GM21576 (cell line): Measurements from ENCODE around the gene RHOU.

Experiments used
- ATAC-seq: cut with Tn5 transposase; IDR thresholded peaks from one replicate; pipeline ENCODE4 v1.9.1; 2021; ENCODE audit warnings: mild to moderate bottlenecking, moderate library complexity; ENCODE audit not compliant: unreplicated experiment

Gene RHOU

DNA sequence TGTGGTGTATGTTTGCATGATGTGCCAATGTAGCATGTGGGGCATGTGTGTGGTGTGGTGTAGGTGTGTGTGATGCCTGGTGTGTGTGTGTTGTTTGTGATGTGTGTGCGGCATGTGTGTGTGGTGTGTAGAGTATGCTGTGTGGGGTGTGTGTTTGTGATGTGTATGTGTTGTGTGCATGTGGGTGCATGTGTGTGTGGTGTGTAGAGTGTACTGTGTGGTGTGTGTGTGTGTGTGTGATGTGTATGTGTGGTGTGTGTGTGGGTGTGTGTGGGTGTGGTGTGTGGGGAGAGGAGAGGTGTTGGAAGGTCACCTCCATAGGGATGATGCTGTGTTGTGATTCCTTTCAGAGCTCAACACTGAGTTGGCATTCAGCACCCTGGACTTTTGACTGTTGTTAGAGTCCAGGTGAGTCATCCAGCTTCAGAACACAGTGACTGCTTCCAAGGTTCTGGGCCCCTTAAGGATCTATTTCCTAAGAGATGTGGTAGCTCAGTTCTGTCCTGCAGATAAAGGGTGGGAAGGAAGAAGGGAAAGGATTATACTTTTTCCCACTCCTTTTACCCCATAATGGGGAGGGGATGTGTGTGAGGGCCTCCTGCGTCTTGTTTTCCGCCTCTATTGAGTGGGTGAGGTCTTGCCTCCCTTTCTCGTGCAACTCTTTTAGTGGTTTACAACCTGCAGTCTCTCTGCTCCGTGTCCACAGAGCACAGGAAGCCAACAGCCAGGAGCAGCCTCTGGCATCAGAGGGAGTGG, 47.6 kb downstream of the RHOU start:
- ATAC-seq = no peak

DNA sequence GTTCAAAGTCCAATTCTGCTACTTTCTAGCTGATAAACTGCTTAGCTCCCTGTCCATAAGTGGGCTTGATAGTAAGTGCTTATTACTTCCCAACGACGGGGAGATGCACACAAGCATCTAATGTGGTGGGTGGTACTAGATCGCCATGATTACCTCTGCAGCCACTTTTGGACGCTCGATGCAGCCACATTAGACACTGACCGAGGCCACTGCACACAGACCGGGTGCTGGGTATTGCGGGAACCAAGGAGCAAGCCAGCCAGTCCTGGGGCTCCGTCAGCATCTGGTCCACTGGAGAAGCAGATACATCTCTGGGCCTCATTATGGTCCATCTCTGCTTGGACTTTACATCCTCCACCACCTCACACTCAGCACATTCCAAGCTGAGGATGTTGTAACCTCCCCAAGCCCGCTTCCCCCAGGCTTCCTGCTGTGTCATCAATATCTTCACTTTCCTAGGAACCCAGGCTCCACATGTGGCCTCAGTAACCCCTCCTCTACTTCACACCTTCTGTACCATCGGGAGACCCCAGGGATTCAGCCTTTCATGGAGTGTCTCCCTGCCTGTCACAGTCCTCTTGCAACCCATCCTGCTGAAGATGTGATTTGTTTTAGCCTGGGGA, 48.2 kb downstream of the RHOU start:
- ATAC-seq = no peak

DNA sequence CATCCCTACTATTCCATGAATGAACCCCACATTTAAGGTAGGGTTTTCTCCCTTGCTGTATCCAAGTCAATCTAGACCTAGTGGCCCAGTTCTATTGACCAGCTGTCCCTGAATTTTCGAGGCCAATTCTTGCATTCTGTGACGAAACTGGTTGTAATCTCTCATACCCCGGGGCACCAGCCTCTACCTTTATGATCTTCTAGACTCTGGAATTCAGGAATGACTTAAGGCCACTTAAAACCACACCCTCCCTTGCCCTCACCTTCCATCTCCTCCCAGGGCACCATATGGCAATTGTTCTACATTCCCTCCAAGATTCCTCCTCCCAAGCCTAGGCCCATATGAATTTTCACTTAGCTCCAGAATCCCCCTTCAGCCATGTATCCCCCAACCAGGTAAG, 48.9 kb downstream of the RHOU start:
- ATAC-seq = no peak

- no peak for ATAC-seq
Measured at GRCh38 chr1:228785366-228786330, 50.4 kb downstream of the RHOU start.

DNA sequence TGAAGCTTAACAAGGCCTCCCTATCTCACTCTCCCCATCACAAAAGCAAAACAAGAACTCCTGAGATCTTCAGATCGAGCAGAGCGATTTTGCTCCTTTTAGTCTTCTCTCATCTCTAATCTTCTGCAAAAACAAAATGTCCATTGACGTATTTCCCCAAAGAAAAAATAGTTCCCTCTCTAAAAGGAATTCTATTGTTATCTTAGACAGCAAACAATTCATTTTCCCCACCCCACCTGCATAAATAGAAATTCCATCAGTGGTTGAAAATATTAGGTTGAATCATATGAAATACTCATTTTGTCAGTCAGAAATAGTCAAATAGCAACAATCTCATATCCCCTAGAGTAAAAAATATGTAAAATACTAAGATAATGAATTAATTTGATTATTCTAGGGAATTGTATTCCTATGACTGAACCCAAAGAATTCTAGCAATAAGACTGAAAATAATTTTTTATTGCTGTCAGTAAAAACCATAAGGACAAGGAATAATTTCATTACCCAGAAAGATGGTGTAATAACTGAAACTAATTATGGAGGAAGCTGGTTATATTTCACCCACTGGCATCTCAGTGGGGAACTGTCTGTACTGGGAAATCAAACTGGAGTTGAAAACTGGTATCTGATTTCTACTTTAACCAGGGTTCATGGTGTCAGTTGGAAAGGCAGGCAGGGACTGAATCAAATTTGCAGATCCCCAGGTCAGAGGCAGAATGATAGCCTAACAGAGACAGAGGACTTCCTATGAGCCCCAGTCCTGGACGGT, 51.3 kb downstream of the RHOU start:
- no peak for ATAC-seq

- no peak for ATAC-seq
Measured at GRCh38 chr1:228791791-228792190, 56.5 kb downstream of the RHOU start.

DNA sequence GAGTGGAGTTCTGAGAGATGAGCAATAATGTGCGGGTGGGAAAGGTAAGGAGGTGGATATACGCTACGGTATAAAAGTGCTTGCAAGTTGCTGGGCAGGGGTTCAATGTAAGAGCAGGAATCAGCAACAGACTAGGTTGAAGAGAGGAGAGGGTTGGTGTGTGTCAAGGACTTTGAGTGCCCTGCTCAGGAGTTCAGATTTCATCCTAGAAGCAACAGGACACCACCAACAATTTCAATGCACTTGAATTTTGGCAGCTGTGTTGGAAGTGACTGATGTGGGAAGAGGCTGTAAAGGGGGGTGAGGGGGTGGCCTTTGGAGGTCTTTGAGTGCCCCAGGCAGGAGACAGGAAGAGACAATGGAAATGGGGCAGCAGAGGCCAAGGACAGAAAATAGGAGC, 57.3 kb downstream of the RHOU start:
- no peak for ATAC-seq

- ATAC-seq = no peak
Measured at GRCh38 chr1:228793032-228793431, 57.8 kb downstream of the RHOU start.

- no peak for ATAC-seq
Measured at GRCh38 chr1:228794173-228794572, 58.9 kb downstream of the RHOU start.

DNA sequence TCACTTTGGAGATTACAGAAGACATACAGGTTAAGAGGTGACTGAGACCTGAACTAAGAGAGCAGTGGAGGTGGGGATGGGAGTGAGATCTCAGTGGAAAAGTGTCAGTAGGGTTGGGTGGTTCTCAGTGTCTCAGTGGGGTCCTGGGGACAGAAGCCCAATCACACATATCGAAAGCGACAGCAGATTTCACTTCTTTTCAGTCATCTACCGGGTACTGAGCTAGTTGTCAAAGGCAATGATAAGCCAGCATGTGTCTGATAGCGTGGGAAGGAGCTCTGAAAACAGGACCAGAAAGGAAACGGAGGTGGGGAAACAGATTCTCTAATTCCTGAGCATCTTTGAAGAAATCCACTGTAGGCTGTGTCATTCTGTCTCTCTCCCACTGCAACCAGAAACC, 59.5 kb downstream of the RHOU start:
- no peak for ATAC-seq

DNA sequence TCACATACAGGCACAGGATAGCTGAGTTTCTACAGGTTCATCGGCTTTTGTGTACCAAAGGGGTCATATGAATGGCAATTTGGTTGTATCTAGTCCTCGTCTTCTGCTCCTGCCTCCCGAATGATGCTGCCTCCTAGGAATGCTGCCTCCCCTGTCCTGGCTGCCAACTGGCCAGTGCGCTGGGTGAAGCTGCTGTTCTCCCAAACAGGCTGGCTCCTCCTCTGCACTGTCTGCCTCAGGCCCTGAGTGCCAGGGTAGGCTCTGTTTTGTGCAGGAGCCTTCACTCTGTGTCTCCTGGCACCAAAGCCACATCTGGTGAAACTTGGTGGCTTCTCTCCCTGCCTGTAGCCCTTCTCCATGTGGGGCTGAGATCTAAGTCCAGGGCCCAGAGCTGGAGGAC, 60.3 kb downstream of the RHOU start:
- ATAC-seq = no peak
